EH (cell line): ENCODE results near the gene TENT5C.
A peak's percentile ranks its signal among the peaks of the same experiment; 100 is the strongest.

ENCODE experiments used
- DNase-seq: peaks from one replicate; pipeline ENCODE4 v3.0.0-alpha.2; 2015; ENCODE audit warnings: low read depth

TENT5C gene

GRCh38 chr1:117657949-117658660 is 52.3 kb downstream of the TENT5C start:
- DNase-seq, result no peak

GRCh38 chr1:117658676-117659075 is 52.8 kb downstream of the TENT5C start:
- no peak for DNase-seq

DNA sequence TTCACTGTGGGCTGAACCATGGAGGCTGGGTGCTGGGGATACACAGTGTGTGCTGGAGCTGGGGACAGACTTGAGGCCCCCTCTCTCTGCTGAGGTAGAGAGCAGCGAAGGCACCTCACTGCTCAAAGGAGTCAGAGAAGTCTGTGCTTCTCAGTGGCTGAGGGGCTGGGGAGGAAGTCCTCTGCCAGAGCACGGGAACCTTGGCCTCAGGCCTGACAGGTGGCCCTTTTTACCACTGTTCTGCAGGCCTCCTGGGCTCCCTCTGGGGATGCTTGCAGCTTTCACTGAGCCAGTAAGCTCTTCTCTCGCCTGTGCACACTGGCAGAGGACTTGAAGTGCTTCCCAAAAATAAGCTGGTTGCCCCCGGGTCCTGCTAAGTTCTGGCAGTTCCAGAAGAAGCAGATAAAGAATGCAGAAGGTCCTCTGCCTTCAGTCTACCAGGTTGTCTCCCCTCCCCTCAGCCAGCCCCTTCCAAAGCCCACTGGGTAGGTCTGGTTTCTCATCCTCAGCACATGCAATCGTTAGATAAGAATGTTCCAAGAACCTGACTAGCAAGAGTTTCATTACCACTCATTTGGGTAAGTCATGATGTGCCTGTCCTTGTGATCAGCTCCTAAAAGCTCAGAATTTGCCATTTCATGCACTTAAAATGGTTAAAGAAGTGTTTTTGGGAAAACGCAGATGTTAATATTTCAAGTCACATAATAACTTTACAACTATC is 53.9 kb downstream of the TENT5C start:
- no peak for DNase-seq

GRCh38 chr1:117660271-117660965 is 54.6 kb downstream of the TENT5C start:
- no peak for DNase-seq

- no peak for DNase-seq
Measured at GRCh38 chr1:117661027-117661426, 55.2 kb downstream of the TENT5C start.

- DNase-seq, result no peak
Measured at GRCh38 chr1:117662667-117663066, 56.8 kb downstream of the TENT5C start.

DNA sequence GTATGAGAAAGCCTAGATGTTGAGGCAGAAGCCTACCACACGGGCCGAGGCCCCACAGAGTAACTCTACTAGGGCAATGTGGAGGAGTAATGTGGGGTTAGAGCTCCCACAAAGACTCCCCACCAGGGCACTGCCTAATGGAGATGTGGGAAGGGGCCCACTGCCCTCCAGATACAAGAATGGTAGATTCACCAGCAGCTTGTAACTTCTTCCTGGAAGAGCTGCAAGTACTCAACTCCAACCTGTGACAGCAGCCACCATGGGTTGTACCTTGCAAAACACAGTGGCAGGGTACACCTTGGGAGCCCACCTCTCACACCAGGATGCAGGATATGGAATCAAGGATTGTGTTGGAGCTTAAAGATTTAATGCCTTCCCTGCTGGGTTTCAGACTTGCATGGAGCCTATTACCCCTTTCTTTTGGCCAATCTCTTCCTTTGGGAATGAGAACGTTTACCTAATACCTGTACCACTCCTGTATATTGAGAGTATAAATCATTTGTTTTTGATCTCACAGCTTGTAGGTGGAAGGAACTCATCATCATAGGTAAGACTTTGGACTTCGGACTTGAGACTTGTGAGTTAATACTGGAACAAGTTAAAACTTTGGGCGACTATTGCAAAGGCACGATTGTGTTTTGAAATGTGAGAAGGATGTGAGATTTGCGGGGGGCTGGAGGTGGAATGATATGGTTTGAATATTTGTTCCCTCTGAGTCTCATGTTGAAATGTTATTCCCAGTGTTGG is 57.5 kb downstream of the TENT5C start:
- DNase-seq, result no peak

DNA sequence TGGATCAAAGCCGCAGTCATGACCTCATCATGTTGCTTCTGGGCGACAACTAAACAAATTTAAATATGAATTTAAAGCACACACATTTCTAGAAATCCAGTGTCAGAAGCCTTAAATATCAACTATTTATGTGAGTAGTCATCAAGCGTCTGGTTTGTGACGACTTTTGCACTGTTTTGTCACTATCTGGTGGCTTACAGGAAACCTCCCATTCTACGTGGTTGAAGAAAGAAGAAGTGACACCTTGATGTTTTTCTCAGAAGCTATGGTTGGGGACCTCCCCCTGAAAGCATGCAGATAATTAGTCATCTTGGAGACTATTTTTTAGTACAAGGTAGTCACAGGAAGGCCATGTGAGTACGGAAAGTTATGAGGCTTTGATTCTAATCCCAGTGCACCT is 58.5 kb downstream of the TENT5C start:
- DNase-seq, result no peak

DNA sequence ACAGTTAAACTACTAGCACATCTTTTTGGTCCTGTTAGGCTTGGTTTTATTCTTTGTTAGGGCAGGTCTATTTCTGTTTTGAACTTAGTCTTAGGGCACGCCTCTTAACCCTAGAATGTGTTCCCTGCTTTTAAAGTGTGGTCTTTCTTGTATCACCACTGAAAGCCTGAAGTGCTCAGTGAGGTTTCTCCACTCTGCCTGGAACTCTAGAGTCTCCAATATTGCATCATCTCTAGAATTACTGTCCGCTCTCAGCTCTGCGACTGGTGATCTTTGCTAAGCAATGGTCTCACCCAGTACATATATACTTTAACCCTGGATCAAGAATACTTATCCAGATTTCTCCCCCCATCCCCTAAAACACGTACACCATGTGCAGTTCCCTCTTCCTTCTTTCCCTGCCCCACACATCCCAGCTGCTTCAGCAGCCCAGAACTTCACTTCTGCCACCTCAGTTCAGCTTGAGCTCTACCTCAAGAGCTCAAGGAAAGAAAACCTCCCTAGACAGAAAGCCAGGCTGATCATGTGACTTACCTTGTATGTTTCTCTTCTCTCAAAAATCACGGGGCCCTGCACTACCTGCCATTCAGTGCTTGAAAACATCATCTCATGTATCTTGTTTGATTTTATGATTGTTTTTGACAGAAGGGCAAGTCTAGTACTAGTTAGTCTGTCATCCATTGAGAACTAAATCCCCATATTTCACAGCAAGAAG is 59.9 kb downstream of the TENT5C start:
- DNase-seq, result no peak

DNA sequence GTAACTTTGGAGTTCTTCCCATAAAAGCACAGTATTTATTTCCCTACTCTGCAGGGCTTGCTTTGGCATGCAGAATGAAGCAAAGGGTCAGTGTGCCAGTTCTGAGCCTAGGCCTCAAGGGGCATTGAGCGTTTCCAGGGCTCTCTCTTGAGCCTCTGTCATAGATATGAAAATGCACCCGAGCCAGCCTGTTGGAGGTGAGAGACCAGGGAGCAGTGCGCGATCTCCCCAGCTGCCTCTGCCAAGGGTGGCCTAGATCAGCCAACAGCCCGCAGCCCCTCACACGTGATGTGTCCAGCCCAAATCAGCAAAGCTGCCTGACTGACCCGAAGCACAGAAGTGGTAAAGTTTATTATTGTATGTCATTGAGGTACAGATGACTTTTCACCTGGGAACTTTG is 63.7 kb downstream of the TENT5C start:
- no peak for DNase-seq

DNA sequence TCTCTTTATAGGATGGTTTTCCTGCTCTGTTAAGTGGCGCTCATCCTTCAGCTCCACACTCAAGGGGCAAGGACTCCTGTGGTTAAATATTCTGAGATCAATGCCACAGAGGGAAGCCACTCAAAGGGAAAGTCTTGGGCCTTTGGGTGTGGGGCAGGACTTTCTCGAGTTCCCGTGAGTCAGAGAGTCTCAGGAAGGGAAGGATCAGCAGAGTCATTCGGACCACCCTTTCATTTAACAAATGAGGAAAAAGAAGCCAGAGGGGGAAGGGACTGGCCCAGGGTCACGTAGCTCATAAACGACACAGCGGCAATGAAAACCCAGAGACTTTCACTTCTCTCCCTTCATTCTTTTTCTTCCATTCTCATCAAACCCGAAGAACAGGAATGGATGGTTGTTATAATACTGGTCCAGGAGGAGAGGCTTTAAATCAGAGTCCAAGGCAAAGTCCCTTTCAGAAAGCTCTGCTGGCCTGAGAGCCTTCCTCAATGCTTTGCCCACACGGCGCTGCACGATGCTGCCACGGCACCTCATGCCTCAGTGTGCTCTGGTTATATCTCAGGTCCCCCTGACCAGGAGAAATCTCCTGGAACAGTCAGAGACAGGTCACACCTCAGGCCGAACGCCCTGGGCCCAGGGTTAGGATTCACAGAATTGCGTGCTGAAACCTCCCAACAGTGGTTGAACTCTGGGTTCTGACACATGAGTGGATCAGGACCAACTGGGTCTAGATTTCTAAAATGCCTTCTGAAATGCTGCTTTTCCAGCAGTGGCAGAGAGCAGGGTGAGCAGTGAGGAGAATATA is 65.3 kb downstream of the TENT5C start:
- DNase-seq, result no peak

GRCh38 chr1:117671781-117672501 is 66.1 kb downstream of the TENT5C start:
- peak; percentile 15 for DNase-seq

GRCh38 chr1:117672756-117673155 is 66.9 kb downstream of the TENT5C start:
- DNase-seq, result no peak

DNA sequence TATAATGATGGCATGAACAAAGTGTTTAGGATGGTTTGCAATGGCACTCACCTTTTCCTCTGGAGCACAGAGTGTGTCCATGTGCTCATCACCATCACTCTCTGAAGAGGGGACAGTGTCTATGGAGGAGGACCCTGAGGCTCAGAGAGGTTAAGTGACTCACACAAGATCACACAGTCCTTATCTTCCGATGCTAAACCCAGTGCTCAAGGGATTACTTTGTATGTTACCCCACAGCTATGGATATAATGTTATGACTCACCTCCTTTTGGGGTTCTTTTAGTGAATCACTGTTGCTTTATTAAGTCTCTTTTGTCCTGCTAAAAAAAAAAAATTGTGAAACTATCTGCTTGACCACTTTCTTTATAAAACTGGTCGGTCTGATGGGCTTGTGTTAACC is 67.6 kb downstream of the TENT5C start:
- peak; percentile 78 for DNase-seq

- DNase-seq, result peak; percentile 53
Measured at GRCh38 chr1:117674521-117675400, 68.9 kb downstream of the TENT5C start.

- DNase-seq, result no peak
Measured at GRCh38 chr1:117675907-117676430, 70.1 kb downstream of the TENT5C start.

- no peak for DNase-seq
Measured at GRCh38 chr1:117676615-117677130, 70.8 kb downstream of the TENT5C start.
